Right renal pelvis (tissue), 4 donors: Measurements from ENCODE around the gene ENOPH1. TPM values are rescaled to one million over a fixed set of nuclear protein-coding genes. Genes with fewer than 3 reads are reported as not detected.
"Not testable (repeated sequence)": the region's sequence is repeated elsewhere in the genome, so short reads cannot be mapped to it uniquely, and the experiment has no call there.

ENCODE experiments used
- DNase-seq, 4 donors: peaks; one replicate each; pipeline ENCODE4 v3.0.0-alpha.2; 2013; ENCODE audit warnings: low read depth in 4 of 4, low spot score in 3 of 4, missing footprints in 1 of 4
- polyA plus RNA-seq, 4 donors: library from polyadenylated mRNA; unstranded; fragments of 120-200 nt; gene quantifications; one replicate each; pipeline ENCODE4 v1.2.1, GENCODE V29; 2013; ENCODE audit not compliant: insufficient read length in 4 of 4

ENOPH1 gene
- polyA plus RNA-seq: 10 to 100 TPM; 73.0 to 89.7 (median 84.5) TPM

DNA sequence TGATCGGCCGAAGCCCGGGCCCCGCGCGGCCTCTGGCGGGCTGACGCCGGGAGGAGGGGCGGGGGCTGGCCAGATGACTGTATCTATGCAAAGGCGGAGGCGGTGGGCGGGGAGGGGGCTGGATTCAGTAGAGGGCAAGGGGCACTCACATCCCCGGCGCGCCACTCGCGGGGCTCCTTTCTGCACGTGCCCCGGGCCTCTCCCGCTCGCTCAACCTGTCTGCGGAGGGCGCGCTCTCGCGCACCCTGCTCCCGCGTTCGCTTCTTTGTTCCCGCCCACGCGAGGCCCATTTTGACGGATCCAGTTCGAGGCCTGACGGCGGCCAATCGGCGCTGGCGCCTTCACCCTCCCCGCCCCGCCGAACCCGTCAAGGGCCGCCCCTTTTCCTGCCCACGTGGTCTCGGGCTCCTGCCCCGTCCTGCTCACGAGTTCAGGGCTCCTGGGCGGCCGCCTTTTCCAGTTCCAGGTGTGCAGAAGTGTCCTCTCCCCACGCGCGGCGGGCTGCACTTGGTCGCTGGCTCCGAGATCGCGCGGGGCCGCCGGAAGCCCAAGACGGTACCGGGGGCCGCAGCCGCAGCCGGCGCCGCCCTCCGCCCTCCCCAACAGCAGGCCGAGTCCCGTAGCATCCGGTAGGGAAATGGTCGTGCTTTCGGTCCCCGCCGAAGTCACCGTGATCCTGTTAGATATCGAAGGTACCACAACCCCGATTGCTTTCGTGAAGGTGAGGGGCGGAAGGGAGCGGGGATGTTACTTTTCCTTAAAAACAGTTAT is at the start of gene ENOPH1, which contains the start of gene HNRNPDL:
Gene ENOPH1 (plus strand): TSS at position 398 of the 771 bp plus-strand sequence. CDS start 240 bp downstream, at position 638.
Gene HNRNPDL (minus strand): TSS at position 270 of the 771 bp plus-strand sequence. CDS start 772 bp downstream, outside the sequence.
- DNase-seq: peak; percentile 88 to 95 (median 92)

GRCh38 chr4:82380831-82381230 is 49.6 kb upstream of the ENOPH1 start:
- DNase-seq: no peak

GRCh38 chr4:82381235-82381634 is 49.2 kb upstream of the ENOPH1 start:
- no peak for DNase-seq

DNA sequence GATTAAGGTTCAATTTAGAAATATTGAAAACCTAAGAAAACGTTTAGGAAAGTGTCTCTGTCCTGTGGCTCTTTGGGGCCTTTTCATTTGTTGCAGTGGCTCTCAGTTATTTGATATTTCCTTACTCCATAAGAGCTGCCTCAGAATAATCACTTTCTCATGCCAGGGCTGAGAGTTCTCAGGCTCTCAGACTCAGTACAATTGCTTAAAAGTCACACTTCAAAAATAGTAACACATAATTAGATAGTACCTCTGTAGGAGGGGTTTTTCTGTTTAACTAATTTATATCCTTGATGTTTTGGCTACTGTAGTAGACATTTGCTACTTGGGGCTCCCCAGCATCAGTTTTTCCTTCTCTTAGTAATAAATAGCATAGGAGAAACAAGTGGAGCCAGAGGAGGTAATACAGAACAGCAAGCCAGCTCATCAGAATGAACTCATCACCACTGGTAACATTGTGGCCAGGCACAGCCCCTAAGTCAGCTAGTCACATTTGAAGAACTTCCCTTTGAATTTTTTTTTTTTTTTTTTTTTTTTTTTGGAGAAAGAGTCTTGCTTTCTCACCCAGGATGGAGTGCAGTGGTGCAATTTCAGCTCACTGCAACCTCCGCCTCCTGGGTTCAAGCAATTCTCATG is 48.6 kb upstream of the ENOPH1 start:
- no peak for DNase-seq

GRCh38 chr4:82382751-82383150 is 47.6 kb upstream of the ENOPH1 start:
- no peak for DNase-seq

DNA sequence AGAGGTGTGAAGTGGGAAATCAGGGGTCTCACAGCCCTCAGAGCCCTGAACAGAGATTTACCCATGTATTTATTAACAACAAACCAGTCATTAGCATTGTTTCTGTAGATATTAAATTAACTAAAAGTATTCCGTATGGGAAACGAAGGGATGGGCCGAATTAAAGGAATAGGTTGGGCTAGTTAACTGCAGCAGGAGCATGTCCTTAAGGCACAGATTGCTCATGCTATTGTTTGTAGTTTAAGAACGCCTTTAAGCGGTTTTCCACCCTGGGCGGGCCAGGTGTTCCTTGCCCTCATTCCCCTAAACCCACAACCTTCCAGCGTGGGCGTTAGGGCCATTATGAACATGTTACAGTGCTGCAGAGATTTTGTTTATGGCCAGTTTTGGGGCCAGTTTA is 44.1 kb upstream of the ENOPH1 start:
- not testable (repeated sequence) for DNase-seq

DNA sequence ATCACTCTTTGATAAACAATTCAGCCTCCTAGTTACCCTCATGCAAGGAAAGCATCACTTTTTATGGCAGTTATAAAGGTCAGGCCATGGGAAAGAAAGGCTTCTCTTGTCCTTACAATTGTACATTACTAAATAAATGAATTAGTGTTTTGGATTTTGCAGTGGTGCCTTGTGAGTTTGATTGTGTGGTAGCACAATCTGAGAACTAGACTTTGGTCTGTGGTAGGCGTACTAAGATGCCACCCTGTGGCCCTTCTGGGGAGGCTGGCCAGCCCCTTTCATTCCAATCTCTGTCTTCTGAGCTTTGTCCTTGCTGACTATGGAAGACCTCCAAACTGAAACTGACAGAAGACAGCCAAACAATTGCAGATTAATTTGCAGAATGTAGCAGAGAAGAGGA is 42.0 kb upstream of the ENOPH1 start:
- no peak for DNase-seq

- DNase-seq: not testable (repeated sequence)
Observed at GRCh38 chr4:82390061-82390460, 40.3 kb upstream of the ENOPH1 start.

- DNase-seq: no peak
Observed at GRCh38 chr4:82394896-82395295, 35.5 kb upstream of the ENOPH1 start.

- DNase-seq: no peak
Observed at GRCh38 chr4:82397527-82397926, 32.9 kb upstream of the ENOPH1 start.

GRCh38 chr4:82398263-82398662 is 32.1 kb upstream of the ENOPH1 start:
- no peak for DNase-seq

GRCh38 chr4:82401600-82401999 is 28.8 kb upstream of the ENOPH1 start:
- DNase-seq: no peak

- no peak for DNase-seq
Observed at GRCh38 chr4:82402196-82402775, 28.1 kb upstream of the ENOPH1 start.

DNA sequence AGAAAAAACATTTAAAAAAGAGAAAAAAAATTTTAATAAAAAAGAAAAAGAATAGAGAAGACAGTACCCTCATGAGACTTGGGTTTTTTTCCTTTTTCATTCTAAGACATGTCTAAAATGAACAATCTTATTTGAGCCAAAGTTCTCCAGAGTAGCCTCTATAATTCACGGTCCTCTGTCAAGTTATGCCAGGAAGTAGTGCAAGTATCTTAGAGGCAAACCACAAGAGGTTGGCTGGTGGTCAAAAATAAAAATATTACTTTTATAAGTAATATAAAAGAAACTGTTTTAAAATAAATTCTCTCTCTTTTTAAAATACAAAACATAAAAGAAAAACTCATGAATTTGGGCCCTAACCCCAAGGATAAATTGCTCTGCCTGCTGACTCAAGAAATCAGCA is 26.7 kb upstream of the ENOPH1 start:
- no peak for DNase-seq

DNA sequence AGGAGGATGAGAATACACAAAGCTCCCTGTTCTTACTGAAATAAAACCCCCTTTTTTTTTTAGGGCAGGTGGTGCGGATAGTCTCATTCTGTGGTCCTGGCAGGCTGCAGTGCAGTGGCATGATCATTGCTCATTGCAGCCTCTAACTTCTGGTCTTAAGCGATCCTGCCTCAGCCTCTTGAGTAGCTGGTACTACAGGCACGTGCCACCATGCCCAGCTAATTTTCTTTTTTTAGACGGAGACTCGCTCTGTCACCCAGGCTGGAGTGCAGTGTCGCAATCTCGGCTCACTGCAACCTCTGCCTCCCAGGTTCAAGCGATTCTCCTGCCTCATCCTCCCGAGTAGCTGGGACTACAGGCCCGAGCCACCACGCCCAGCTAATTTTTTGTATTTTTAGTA is 15.3 kb upstream of the ENOPH1 start:
- not testable (repeated sequence) for DNase-seq

GRCh38 chr4:82415922-82416365 is 14.4 kb upstream of the ENOPH1 start:
- no peak for DNase-seq

DNA sequence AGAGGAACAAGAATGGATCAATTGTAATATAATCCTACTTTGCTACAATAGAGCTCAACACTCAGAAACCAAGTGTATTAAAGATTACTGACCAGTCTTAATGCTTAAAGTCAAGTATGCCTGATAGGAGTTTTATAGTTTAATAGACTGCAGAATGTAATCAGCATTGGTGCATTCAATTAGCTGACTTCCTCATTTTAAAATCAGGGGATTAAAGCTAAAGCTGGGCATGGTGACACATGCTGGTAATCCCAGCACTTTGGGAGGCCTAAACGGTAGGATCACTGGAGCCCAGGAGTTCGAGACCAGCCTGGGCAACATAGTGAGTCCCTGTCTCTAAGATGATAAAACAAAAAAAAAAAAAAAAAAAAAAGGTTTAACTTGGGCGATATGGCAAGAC is 10.9 kb upstream of the ENOPH1 start:
- no peak for DNase-seq

DNA sequence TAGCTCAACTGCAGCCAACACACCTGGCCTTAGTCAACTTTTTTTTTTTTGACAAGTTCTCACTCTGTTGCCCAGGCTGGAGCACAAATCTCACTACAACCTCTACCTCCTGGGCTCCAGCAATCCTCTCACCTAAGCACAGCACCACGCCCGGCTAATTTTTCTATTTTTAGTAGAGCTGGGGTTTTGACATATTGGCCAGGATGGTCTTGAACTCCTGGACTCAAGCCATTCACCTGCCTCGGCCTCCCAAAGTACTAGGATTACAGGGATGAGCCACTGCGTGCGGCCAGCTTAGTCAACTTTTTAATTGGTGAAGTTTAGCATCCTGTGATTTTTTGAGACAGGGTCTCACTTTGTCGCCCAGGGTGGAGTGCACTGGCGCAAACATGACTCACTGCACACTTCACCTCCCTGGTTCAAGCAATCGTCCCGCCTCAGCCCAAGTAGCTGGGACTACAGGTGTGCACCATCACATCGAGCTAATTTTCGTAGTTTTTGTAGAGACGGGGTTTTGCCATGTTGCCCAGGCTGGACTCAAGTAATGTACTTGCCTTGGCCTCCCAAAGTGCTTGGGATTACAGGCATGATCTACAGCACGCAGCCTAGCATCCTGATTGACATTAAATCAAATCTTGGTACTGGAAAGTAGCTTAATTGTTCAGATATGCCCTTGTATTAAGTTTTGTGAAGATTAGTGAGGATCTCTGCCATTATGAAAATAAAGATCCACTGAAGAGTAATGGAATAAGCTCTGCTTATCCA is 8.4 kb upstream of the ENOPH1 start:
- no peak for DNase-seq

DNA sequence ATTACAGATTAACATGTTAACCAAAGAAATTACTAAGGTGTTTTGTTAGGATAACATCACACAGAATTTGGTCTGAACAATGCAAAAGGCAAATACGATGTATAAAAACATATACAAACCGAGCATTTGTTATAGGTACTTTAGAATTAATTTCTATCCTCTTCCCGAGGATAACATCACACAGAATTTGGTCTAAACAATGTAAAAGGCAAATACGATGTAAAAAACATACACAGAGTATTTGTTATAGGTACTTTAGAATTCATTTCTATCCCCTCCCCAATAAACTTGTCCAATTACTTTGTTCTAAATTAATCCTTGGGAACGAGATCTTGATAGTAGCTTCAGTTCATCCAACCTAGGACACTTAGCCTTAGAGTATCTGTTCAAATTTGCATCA is 7.8 kb upstream of the ENOPH1 start:
- no peak for DNase-seq

DNA sequence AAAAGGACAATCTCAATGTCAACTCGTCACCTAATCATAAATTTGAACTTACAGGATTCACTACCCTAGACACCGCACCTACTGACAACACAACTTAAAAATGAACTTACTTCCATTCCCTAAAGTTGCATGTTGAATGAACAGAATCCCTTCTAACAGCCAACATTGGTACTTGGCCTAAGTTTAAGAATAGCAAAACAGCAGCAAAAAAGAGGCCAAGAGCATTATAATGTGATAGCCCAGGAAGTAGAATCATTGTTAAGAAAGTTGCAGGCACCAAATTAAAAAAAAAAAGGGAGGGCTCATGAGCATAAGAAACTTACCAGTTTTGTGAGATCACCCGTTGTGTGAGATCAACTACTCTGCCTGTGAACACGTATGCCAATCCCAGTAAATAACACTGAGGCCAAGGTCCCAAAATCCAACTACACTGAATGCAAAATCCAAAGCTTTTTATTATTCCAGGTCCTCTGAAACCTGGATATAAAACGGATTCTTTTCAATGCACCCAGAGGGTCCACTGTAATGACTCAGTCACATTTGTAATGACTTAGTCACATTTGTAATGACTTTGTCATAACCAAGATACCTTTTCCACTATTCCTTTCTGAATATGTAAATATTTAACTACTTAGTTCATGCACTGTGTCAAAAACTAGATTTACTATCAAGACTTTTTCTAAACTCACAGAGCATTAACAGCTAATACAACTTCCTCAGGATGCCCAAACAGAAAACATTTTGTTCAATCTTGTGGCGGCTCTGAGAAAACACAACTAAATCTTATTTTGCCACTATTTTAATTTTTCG is 6.9 kb upstream of the ENOPH1 start:
- DNase-seq: no peak
